GM18873 (cell line): ENCODE data around the gene PRKAR2A.
"Not testable (repeated sequence)": the region's sequence is repeated elsewhere in the genome, so short reads cannot be mapped to it uniquely, and the experiment has no call there.

Source experiments
- ATAC-seq: cut with Tn5 transposase; IDR thresholded peaks from one replicate; pipeline ENCODE4 v1.9.1; 2021; ENCODE audit warnings: mild to moderate bottlenecking, moderate library complexity, moderate number of reproducible peaks; ENCODE audit not compliant: unreplicated experiment, low FRiP score

PRKAR2A gene

DNA sequence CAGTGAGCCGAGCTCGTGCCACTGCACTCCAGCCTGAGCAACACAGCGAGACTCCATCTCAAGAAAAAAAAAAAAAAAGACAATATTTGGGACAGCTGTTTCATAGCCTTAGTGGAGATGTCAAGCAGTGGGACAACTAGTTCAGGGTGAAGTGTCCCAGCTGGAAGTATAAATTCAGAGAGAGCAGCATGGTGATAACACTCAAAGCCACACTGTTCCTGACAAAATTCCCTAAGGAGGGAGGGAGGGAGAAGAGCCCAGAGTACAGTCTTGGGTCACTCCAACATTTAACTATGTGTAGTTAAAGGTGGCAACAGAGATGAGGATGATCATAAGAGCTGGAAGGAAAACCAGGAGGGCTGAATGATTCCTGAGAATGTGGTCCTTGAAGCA lies 109.5 kb downstream of the PRKAR2A start:
- ATAC-seq = no peak

DNA sequence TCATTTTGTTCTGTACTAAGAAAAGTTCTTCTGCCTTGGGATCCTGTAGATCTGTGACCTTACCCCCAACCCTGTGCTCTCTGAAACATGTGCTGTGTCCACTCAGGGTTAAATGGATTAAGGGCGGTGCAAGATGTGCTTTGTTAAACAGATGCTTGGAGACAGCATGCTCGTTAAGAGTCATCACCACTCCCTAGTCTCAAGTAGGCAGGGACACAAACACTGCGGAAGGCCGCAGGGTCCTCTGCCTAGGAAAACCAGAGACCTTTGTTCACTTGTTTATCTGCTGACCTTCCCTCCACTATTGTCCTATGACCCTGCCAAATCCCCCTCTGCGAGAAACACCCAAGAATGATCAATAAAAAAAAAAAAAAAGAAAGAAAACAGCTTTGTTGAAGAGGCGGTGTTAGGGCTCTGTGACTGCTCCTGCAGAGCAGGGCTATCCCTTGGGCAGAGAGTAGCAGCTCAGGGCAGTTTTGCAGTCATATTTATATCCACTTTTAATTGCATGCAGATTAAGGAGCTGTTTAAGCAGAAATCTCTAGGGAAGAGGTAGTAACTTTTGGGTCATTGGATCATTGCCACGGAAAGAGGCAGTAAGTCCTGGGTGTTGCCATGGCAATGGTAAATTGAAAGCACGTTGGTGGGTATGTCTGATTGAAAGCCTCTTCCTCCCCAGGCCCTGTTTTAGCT lies 112.5 kb downstream of the PRKAR2A start:
- not testable (repeated sequence) for ATAC-seq

DNA sequence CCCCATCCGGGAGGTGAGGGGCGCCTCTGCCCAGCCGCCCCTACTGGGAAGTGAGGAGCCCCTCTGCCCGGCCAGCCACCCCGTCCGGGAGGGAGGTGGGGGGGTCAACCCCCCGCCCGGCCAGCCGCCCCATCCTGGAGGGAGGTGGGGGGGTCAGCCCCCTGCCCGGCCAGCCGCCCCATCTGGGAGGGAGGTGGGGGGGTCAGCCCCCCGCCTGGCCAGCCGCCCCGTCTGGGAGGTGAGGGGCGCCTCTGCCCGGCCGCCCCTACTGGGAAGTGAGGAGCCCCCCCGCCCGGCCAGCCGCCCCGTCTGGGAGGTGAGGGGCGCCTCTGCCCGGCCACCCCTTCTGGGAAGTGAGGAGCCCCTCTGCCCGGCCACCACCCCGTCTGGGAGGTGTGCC lies 113.1 kb downstream of the PRKAR2A start:
- not testable (repeated sequence) for ATAC-seq

DNA sequence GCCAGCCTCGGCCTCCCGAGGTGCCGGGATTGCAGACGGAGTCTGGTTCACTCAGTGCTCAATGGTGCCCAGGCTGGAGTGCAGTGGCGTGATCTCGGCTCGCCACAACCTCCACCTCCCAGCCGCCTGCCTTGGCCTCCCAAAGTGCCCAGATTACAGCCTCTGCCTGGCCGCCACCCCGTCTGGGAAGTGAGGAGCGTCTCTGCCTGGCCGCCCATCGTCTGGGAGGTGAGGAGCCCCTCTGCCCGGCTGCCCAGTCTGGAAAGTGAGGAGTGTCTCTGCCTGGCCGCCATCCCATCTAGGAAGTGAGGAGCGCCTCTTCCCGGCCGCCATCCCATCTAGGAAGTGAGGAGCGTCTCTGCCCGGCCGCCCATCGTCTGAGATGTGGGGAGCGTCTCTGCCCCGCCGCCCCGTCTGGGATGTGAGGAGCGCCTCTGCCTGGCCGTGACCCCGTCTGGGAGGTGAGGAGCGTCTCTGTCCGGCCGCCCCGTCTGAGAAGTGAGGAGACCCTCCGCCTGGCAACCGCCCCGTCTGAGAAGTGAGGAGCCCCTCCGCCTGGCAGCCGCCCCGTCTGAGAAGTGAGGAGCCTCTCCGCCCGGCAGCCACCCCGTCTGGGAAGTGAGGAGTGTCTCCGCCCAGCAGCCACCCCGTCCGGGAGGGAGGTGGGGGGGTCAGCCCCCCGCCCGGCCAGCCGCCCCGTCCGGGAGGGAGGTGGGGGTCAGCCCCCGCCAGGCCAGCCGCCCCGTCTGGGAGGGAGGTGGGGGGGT lies 113.7 kb downstream of the PRKAR2A start:
- ATAC-seq = not testable (repeated sequence)

DNA sequence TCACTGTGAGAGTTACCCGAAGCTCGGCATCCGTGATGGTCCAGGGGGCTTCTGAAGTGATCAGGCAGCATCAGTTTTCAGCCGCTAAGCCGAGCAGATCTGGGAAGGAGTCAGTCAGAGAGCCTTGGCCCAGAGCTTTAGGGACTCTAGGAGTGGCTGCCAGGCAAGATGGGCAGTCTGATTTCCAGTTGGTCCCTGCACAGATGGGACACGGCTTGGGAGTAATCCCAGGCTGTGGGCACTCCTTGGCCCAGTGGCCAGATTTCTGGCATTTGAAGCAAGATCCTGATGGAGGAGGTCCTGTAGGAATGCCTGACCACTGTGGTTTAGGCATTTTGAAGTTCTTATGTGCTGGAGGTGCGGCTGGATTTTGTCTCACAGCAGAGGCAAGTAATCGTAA lies 120.2 kb downstream of the PRKAR2A start:
- ATAC-seq = no peak

DNA sequence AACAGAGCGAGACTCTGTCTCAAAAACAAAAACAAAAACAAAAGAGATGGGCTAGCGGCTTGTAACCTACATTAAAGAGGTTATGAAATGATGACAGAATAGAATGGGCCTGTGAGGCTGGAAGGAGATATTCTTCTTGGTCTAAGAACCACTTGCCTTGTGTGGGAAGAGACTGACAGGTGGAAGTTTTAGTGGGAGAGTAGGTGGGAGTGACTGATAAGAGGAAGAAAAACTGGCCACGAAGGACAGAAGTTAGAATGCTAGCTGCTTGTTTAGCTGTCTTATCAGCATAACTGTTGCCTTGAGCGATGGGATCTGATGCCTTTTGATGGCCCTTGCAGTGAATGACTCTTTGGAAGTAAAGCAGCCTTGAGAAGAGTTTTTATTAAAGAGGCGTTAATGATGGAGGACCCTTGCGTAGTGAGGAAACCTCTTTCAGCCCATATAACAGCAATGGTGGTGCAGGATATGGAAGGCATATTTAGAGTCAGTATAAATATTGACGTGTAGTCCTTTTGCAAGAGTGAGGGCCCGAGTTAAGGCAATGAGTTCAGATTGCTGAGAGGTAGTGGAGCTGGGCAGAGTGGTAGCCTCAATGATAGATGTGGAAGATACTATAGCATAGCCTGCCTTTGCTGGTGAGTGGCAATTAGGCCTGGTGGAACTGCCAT lies 122.4 kb downstream of the PRKAR2A start:
- not testable (repeated sequence) for ATAC-seq

DNA sequence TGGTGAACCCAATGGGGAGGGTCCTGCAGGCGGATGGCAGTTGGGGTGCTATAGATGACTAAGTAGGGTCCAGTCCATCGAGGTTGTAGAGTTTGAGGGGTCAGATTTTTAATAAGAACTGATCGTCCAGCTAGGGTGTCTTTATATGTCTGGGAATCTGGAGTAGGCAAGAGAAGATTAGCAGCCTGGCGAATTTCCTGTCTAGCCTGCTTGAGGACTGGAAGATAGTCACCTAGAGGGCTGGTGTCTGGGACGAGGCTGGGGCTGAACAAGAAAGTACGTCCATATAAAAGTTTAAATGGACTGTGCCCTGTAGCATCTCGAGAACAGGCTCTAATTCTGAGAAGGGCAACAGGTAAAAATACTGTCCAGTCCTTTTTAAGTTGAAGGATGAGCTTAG lies 123.9 kb downstream of the PRKAR2A start:
- no peak for ATAC-seq

DNA sequence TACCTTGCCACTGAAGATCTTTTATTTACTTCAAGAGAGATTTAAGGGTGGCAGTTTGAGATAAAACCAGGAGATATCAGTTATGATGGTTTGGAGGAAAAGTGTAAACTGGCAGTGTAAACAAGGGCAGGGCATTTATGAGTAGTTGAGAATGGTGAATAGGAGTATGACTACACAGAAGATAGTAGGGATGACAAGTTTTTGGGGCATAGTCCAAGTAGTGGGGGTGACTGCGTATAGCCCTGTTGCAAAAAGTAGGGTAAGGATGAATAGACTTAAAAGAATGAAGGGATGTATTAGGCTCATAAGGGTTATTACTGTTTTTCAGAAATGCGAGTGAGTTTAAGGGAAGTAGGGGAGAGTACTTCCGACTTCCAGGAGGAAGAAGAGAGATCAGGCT lies 124.4 kb downstream of the PRKAR2A start:
- not testable (repeated sequence) for ATAC-seq

DNA sequence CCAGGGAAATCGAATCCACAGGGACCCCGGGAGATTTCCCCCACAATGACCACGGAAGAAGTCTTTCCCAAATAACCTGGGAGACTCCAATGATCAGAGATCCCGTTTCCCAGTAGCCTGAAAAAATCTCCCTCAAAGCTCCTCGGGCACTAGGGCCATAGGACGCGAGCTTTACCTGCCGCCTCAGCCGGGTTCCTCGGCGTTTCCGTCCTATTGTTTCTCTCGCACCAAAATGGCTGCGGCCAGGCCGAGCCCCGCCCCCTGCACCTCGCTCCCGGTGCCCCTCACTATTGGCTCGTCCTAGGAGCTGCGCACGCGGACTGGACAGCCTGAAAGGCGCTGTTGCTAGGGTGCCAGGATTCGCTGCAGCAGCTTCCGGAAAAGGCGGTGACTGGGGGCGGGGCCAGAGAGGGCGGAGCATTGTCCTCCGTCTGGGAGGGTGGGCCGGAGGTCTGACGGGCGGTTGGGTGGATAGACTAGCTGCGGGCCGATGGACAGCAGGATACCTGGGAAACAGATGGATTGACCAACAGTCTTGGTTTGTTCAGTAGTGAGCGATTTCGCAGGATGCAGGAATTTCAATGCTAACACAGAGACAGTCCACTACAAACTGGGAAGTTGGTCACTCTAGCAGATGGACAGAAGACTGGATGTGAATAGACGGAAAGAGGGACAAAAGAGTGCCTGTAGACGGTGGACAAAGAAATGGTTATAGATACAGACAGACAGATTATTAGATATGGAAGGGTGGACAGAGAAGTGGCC lies 130.5 kb downstream of the PRKAR2A start, which contains the start of gene IP6K2:
Gene IP6K2 (minus strand): TSS at position 240 of the 765 bp plus-strand sequence. CDS start 21,930 bp downstream, outside the sequence.
- ATAC-seq = peak; percentile 94

DNA sequence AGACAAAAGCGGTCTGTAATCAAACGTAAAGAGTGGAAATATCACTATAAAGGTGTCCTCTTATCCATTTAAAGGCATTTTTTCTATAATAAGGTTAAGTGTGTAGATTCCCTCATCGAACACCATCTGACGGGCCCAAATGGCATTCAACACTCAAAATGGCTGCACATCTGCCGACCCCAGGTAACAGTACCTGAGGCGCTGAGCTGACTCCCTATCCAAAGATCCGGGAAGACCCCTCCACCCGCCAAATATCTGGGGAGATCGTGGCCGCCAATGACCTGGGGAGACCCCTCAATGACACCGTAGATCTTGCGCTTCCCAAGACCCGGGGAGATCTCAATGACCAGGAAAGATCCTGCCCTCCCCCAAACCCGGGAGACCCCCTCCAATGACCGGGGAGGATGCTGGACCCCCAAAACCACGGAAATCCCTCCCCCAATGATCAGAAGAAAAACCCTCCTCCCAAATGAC lies 131.1 kb downstream of the PRKAR2A start:
- no peak for ATAC-seq

DNA sequence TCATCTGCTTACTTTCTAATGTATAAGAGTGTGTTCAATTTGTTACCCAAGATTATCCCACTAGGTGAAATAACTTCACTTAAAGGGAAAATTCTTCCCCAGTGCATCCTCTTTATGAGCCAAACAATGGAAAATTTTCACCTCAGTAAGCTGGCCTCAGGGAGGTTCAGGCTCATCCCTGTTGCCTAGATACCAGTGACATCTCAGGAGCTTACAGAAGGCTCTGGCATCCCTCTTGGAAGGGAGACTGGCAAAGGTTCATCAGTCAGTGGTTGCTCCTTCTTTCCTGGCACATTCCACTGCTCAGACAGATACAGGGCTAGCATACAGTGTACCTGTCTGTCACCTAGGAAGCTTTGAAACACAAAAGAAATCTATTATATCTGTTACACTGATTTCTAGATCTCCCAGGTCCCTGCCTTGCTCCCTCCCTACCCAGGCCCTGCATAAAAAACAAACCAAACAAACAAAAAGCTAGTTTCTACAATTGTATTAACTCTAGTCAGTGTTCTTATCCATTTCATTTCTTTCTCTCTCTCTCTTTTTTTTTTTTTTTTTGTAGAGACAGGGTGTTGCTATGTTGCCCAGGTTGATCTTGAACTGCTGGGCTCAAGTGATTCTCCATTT lies 132.4 kb downstream of the PRKAR2A start:
- no peak for ATAC-seq

DNA sequence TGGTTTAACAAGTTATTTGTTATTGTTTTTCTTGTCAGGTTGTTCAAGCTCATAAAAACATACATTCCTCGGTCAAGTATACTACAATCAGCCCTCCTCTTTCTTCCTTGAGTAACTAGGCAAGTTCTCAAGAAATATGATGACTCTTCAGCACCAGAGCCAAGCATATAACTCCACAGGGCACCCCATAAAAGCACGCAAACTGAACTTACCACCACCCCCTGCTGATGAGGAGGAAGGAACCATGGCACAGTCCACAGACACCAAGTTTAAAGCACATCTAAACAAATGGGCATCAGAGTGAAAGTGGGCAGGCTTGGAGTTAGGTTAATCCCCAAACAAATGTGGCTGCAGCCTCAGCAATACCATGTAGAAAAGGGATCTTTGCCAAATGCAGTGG lies 135.9 kb downstream of the PRKAR2A start:
- ATAC-seq = no peak

DNA sequence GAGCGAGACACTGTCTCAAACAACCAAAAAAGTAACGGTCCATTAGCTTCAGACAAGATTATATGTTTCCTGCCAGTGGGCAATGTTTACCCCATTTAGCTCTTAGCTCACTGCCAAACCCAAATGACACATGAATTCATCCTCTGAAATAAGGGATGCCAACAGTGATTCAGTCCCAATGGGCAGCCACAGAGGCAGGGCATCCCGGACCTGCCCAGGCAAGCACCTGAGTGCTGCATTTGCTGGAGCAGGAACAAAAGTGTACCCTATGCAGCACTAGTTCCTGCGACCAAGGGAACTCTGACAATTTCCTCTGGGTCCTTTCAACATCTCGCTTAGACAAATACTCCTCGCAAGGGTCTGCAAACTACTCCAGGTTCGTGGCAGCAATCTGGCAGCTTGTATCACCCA lies 138.6 kb downstream of the PRKAR2A start:
- no peak for ATAC-seq

DNA sequence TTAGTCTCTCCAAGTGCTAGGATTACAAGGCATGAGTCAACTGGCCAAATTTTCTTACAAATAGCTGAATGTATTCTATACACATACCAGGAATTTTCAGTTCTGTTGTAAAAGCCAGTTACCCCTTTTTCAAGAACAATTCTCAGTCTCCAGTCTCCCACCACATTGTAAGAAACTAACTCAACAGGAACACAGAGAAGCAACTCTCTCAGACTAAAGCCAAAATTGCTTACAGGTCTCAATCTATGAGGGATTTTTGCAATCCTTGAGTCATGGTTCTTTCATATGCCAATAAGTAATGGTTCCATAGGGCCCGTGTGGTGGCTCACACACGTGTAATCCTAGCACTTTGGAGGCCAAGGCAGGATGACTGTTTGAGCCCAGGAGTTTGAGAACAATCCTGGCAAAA lies 139.2 kb downstream of the PRKAR2A start:
- ATAC-seq = no peak

DNA sequence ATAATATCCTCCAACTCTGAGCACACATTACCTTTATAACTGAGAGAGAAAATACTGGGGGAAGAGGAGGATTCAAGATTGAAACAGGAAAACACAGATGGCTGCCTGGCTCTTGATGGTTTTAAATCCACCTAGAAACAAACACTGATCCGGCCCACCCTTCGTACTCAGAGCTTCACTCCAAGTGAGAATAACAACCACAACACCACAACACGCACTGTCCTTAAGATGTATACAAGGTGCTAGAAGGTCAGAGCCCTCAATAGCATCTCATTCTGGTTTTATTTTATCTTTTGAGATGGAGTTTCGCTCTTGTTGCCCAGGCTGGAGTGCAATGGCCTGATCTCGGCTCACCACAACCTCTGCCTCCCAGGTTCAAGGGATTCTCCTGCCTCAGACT lies 140.5 kb downstream of the PRKAR2A start:
- ATAC-seq = no peak

DNA sequence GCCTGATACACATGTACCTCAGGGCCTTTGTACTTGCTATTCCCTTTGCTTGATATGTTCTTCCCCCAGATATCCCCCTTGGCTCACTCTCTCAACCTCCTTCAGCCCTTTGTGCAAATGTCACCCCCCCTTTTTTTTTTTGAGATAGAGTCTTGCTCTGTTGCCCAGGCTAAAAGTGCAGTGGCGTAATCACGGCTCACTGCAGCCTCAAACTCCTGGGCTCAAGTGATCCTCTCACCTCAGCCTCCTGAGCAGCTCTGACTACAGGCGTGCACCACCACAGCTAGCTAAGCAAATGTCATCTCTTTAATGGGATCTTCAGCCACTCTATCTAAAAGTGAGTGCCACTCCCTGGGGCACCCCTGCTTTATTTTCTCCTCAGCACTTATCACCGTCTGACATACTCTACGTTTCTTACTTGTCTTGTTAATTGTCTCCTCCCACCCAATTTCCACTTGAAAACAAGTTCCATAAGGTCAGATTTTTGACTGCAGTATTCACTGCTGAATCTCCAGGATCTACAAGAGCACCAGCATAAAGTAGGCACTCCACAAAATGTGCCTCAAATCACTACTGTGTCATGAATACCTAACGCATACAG lies 145.3 kb downstream of the PRKAR2A start:
- no peak for ATAC-seq

DNA sequence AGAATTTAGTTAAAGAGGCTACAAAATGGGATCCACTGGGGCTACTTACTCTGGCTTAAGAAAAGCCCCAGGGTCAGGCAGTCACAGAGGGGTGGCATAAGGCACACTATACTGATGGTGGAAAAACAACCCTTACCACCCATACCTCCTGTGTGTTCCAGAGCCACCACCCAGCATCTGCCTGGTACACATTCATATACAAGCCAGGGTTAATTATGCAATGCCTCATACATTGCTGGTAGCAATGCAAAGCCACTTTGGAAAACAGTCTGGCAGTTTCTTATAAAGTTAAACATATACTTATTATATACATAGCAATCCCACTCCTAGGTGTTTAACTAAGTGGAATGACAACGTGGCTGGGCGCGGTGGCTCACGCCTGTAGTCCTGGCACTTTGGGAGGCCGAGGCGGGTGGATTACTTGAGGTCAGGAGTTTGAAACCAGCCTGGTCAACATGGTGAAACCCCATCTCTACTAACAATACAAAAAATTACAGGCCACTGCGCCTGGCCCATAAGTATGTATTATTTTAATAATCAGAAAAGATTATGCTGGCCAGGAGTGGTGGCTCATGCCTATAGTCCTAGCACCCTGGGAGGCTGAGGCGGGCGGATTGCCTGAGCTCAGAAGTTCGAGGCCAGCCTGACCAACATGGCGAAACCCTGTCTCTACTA lies 146.8 kb downstream of the PRKAR2A start:
- no peak for ATAC-seq

DNA sequence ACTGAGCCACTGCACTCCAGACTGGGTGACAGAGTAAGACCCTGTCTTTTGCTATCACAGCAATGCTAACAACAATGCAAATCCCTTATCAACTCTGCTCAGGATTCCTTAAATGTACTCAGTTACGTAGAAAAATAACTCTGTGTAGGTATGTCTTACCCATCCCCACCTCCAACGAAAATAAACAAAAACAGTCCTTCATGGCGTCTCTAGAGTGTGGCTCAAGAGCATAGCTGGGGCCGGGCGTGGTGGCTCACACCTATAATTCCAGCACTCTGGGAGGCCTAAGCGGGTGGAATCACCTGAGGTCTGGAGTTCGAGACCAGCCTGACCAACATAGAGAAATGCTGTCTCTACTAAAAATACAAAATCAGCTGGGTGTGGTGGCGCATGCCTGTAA lies 148.8 kb downstream of the PRKAR2A start:
- no peak for ATAC-seq

DNA sequence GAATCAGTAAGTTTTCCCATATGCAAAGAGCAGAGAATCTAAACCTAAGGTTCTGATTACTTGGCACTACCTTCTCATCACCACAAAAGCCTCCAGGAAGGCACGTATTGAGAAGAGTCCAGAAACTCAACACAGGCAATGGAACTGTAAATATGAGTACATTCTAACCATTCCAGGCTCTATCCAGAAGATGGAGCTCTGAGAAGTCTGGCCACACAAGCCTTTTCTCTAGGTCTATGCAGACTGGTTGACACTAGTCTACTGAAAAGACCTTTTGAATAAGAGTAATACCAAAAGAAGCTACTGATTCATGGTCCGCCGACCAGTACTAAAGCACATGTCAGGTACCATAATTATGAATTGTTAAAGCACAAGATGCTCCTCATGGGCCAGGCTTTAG lies 149.7 kb downstream of the PRKAR2A start:
- ATAC-seq = no peak
